ENCODE measurements around the gene PTPRZ1.

The PTPRZ1 gene

DNA sequence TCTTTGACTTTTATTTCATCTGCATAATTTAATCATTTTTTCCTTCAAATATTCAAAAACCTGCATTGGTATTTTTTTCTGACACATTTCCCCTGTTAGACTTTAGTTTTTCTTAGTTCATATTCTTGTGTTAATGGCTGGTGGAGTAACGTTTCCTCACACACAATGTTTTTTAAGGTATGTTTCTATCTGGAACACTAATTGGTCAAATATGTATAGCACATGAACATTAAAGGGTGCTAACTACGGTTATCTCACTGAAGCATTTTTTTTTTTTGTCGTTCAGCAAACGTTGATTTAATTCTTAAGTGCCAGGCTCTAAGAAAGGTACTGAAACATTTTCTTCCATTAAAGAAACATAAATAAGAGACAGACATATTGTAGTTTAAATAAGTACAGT lies 87.7 kb downstream of the PTPRZ1 start:
- Histone ChIP-seq H3K4me3 (ENCODE audit: low read length) (no peak overlapping the region), H3K9me3 (ENCODE audit: control insufficient read depth, low read length) (no peaks in the 10 kb centered on the region), H3K27me3 (replicated peaks; ENCODE audit: control insufficient read depth, insufficient read depth, low read length) (no peaks in the 10 kb centered on the region), H3K36me3 (ENCODE audit: control insufficient read depth, insufficient read depth, low read length, severe bottlenecking) (no peaks in the 10 kb centered on the region), H3K9ac (ENCODE audit: low read length) (no peak overlapping the region), H3K4me1 (ENCODE audit: control insufficient read depth, insufficient read depth, low read length) (peaks cover 5% of the 10 kb centered on the region)
- no peak for DNase-seq (ENCODE audit: low read depth)

DNA sequence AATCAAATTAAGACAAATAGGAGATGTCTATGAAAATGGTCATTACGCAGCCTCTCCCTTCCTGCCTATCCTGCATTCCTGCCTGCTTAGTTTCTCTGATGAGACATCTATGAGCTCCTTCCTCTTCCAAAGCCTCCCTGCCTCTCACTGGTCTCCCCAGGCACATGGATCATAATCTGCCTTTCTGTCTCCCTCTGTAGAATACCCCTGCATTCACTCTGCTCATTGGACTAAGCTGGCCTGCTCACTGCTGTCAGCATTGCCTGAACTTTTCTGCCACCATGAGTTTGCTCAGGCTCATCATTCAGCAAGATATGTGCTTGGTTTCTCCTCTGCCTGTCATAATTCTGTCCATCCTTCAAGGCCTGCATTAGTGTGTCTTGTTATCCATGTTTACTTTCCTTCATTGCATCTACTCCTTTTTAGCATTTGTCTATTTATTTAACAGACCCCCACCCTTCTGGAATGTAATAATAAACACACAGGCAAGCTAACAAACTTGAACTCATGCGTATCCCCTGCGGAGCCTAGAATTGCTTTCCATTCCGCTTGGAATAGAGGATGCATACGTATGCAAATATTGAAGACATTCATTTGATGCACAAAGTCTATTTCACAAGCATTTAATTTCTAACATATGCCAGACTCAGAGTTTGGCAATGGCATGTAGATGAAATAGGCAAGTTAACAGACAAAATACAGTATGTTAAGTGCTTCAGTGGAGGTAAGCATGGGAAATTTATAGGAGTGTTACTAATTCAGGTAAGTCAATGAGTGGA lies 88.3 kb downstream of the PTPRZ1 start:
- DNase-seq (ENCODE audit: low read depth), result peak; percentile 68
- Histone ChIP-seq H3K9ac (ENCODE audit: low read length) (no peak overlapping the region), H3K36me3 (ENCODE audit: control insufficient read depth, insufficient read depth, low read length, severe bottlenecking) (no peaks in the 10 kb centered on the region), H3K4me1 (ENCODE audit: control insufficient read depth, insufficient read depth, low read length) (peaks cover 5% of the 10 kb centered on the region), H3K9me3 (ENCODE audit: control insufficient read depth, low read length) (no peaks in the 10 kb centered on the region), H3K27me3 (replicated peaks; ENCODE audit: control insufficient read depth, insufficient read depth, low read length) (no peaks in the 10 kb centered on the region), H3K4me3 (ENCODE audit: low read length) (peak overlapping the region; percentile 4)

DNA sequence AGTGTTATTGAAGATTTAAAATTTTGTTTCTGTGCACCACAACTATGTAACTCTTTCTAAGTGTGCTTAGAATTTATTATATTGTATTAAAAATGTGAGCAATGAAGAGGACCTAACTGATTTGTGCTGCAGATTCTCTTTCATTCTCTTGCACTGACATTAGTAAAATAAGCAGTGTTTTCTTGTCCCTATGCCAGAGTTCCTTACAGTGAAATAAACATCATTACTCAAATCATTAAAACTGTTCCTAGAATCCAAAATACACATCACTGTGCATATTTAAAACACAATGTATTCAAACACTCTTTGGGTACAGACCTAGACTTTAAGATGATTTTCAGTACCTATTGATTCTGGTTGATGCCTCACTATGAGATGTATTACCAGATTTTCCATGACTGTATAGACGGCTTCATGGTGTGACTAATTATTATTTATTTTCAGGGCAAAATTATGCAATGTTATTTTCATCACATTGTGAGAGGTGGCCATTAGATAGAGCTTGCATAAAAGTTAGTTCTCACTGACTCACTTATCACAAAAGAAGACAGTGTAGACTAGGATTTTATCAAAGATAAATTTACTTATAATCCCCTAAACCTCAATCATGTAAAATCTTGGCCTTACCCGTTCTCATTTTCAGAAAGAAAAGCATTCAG lies 93.4 kb downstream of the PTPRZ1 start:
- Histone ChIP-seq H3K36me3 (ENCODE audit: control insufficient read depth, insufficient read depth, low read length, severe bottlenecking) (no peaks in the 10 kb centered on the region), H3K4me3 (ENCODE audit: low read length) (no peak overlapping the region)

DNA sequence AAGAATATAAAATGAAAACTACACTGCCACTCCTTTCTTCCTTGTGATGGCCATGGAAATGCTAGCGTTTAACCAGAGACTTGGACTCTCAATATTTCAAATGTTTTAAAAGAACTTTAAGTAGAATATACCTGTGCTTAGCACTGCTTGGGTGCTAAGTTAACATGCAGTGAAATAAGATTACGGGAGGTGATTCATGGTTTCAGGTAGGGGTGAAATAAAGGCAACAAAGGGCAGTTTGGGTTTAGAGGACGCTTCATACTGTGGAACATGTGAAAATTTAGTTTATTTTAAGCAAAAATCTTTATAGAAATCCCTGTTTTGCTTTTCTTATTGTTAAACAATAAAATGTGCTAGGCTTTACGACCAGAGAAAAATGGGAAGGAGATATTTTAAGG lies 94.0 kb downstream of the PTPRZ1 start:
- no peaks in the 10 kb centered on the region for H3K4me1 ChIP-seq (ENCODE audit: control insufficient read depth, insufficient read depth, low read length)

More for the DNA sequence above, 93.4 kb downstream of the PTPRZ1 start:
- DNase-seq (ENCODE audit: low read depth), result no peak
- Histone ChIP-seq H3K4me1 (ENCODE audit: control insufficient read depth, insufficient read depth, low read length) (peaks cover 2% of the 10 kb centered on the region), H3K9me3 (ENCODE audit: control insufficient read depth, low read length) (no peaks in the 10 kb centered on the region), H3K27me3 (replicated peaks; ENCODE audit: control insufficient read depth, insufficient read depth, low read length) (no peaks in the 10 kb centered on the region), H3K9ac (ENCODE audit: low read length) (no peak overlapping the region)

DNA sequence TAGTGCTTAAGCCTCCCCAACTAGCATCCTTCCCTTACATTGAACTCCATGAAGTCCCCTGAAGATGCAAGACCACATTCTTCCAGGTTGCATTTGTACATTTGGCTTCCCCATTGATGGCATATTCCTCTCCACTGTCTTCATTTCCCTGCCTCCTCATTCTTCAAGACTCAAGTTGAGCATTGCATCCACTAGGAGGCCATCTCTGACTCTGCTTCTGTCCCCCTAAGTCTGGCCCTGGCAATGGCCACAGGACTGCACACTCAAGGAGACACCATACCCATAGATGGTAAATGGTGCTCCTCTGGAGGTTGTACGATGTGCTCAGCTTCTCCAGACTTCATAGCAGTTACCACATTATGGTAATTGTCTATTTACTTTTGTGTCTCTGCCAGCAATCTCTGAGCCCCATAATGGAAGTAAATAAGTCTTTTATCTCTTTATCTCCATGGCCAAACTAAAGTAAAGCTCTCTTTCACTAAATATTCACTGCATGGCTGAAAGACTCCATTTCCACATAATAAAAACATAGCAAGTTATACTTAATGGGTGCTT lies 112.6 kb downstream of the PTPRZ1 start:
- Histone ChIP-seq H3K9me3 (ENCODE audit: control insufficient read depth, low read length) (no peaks in the 10 kb centered on the region), H3K4me3 (ENCODE audit: low read length) (no peak overlapping the region), H3K9ac (ENCODE audit: low read length) (no peak overlapping the region), H3K4me1 (ENCODE audit: control insufficient read depth, insufficient read depth, low read length) (no peaks in the 10 kb centered on the region), H3K27me3 (replicated peaks; ENCODE audit: control insufficient read depth, insufficient read depth, low read length) (no peaks in the 10 kb centered on the region), H3K36me3 (ENCODE audit: control insufficient read depth, insufficient read depth, low read length, severe bottlenecking) (no peaks in the 10 kb centered on the region)
- no peak for DNase-seq (ENCODE audit: low read depth)

More for the DNA sequence above, 94.0 kb downstream of the PTPRZ1 start:
- no peak overlapping the region for H3K4me3 ChIP-seq (ENCODE audit: low read length)
- H3K9me3 ChIP-seq (ENCODE audit: control insufficient read depth, low read length), result no peaks in the 10 kb centered on the region
- H3K36me3 ChIP-seq (ENCODE audit: control insufficient read depth, insufficient read depth, low read length, severe bottlenecking), result no peaks in the 10 kb centered on the region
- H3K9ac ChIP-seq (ENCODE audit: low read length), result no peak overlapping the region
- no peak for DNase-seq (ENCODE audit: low read depth)
- no peaks in the 10 kb centered on the region for H3K27me3 ChIP-seq (replicated peaks; ENCODE audit: control insufficient read depth, insufficient read depth, low read length)

DNA sequence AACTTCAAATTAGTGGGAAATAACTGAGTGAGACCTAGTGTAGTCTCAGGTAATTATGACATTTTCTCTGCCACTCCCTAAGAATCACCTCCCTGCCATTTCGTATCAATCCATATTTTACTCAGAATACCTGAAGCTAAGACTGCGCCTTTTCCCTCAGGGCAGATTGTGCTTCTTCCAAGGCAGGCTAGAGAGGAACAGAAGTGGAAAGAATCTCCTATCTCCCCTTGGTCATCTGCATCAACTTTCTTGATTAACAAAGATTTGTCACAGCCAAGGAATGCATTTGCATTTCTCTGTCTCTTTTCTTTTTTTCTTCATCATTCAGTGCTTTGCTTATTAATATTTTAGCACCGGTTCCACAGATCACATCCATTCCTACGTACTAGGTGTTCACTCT lies 119.1 kb downstream of the PTPRZ1 start:
- H3K4me1 ChIP-seq (ENCODE audit: control insufficient read depth, insufficient read depth, low read length), result no peaks in the 10 kb centered on the region
- no peak overlapping the region for H3K9ac ChIP-seq (ENCODE audit: low read length)
- no peaks in the 10 kb centered on the region for H3K9me3 ChIP-seq (ENCODE audit: control insufficient read depth, low read length)
- DNase-seq (ENCODE audit: low read depth), result no peak
- H3K27me3 ChIP-seq (replicated peaks; ENCODE audit: control insufficient read depth, insufficient read depth, low read length), result no peaks in the 10 kb centered on the region
- no peaks in the 10 kb centered on the region for H3K36me3 ChIP-seq (ENCODE audit: control insufficient read depth, insufficient read depth, low read length, severe bottlenecking)
- H3K4me3 ChIP-seq (ENCODE audit: low read length), result no peak overlapping the region

DNA sequence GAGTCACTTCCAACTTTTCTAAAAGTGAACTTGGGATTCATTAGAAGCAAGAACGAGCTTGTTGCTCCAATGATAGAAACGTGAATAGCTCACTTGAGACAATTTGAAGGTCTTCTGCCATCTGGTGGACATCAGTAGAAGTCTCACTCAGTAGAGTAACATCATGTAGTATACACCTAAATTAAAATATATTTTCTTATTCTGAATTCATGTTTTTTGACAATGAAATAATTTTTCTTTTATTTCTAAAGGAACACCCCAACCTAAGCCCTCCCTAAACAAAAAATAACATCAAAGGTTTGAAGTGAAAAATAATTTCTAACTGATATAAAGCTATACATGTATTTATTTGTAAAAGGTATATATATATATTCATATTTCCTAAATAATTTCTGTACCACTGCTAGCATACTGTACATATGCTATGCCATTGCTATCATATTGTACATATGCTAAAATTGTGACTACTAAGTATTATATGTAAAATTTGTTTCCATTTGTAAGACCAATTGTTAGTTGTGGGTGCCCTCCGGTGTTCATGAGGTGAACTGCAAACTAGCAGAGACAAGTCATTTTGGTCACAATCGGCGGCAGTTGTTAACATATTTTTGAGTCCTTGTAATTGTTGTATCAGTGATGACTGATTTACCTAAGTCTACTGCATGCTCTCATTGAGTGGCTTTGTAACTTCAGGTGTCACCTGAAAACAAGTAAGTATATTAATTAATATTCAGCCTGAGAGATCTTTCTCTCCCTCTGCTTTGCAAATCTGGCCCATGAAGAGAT lies 121.9 kb downstream of the PTPRZ1 start:
- H3K4me3 ChIP-seq (ENCODE audit: low read length), result no peak overlapping the region
- no peaks in the 10 kb centered on the region for H3K36me3 ChIP-seq (ENCODE audit: control insufficient read depth, insufficient read depth, low read length, severe bottlenecking)
- H3K4me1 ChIP-seq (ENCODE audit: control insufficient read depth, insufficient read depth, low read length), result no peaks in the 10 kb centered on the region
- no peak overlapping the region for H3K9ac ChIP-seq (ENCODE audit: low read length)
- no peaks in the 10 kb centered on the region for H3K9me3 ChIP-seq (ENCODE audit: control insufficient read depth, low read length)
- H3K27me3 ChIP-seq (replicated peaks; ENCODE audit: control insufficient read depth, insufficient read depth, low read length), result no peaks in the 10 kb centered on the region
- peak; percentile 86 for DNase-seq (ENCODE audit: low read depth)

DNA sequence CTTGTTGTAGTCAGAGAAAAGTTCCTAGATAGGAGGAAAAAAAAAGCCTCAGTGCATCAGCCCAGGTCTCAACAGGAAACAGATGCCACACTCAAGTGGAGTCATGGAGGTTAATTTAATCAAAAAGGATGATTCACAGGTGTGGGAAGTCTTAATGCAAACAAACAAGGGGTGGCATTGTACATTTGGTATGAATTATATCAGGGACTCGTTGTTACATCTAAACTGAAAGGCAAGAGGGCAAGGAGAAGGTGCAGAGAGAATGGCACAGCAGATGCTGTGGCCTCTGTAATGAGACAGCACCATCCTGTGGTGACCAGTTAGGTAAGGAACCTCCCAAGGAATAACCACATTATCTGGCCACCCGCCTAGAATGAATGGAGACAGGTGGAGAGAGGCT lies 133.7 kb downstream of the PTPRZ1 start:
- Histone ChIP-seq H3K4me1 (ENCODE audit: control insufficient read depth, insufficient read depth, low read length) (no peaks in the 10 kb centered on the region), H3K27me3 (replicated peaks; ENCODE audit: control insufficient read depth, insufficient read depth, low read length) (no peaks in the 10 kb centered on the region), H3K9me3 (ENCODE audit: control insufficient read depth, low read length) (no peaks in the 10 kb centered on the region), H3K36me3 (ENCODE audit: control insufficient read depth, insufficient read depth, low read length, severe bottlenecking) (no peaks in the 10 kb centered on the region), H3K9ac (ENCODE audit: low read length) (no peak overlapping the region), H3K4me3 (ENCODE audit: low read length) (no peak overlapping the region)
- no peak for DNase-seq (ENCODE audit: low read depth)

DNA sequence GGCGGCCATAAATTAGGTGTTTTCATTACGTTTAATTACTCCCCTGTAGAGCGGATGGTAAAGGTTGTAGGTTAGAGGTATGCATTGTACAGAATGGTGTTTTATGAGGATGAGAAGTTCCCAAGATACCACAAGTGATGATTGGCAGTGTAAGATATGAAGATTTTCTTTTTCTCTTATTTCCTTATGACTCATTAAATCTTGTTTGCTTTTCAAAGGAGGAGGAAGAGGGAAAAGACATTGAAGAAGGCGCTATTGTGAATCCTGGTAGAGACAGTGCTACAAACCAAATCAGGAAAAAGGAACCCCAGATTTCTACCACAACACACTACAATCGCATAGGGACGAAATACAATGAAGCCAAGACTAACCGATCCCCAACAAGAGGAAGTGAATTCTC lies 137.2 kb downstream of the PTPRZ1 start:
- H3K4me3 ChIP-seq (ENCODE audit: low read length), result no peak overlapping the region
- no peaks in the 10 kb centered on the region for H3K36me3 ChIP-seq (ENCODE audit: control insufficient read depth, insufficient read depth, low read length, severe bottlenecking)
- H3K27me3 ChIP-seq (replicated peaks; ENCODE audit: control insufficient read depth, insufficient read depth, low read length), result no peaks in the 10 kb centered on the region
- no peak for DNase-seq (ENCODE audit: low read depth)
- no peaks in the 10 kb centered on the region for H3K9me3 ChIP-seq (ENCODE audit: control insufficient read depth, low read length)
- H3K4me1 ChIP-seq (ENCODE audit: control insufficient read depth, insufficient read depth, low read length), result no peaks in the 10 kb centered on the region
- H3K9ac ChIP-seq (ENCODE audit: low read length), result no peak overlapping the region

DNA sequence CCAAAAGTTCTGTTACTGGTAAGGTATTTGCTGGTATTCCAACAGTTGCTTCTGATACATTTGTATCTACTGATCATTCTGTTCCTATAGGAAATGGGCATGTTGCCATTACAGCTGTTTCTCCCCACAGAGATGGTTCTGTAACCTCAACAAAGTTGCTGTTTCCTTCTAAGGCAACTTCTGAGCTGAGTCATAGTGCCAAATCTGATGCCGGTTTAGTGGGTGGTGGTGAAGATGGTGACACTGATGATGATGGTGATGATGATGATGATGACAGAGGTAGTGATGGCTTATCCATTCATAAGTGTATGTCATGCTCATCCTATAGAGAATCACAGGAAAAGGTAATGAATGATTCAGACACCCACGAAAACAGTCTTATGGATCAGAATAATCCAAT lies 140.1 kb downstream of the PTPRZ1 start:
- Histone ChIP-seq H3K9me3 (ENCODE audit: control insufficient read depth, low read length) (no peaks in the 10 kb centered on the region), H3K27me3 (replicated peaks; ENCODE audit: control insufficient read depth, insufficient read depth, low read length) (no peaks in the 10 kb centered on the region), H3K4me3 (ENCODE audit: low read length) (no peak overlapping the region), H3K4me1 (ENCODE audit: control insufficient read depth, insufficient read depth, low read length) (no peaks in the 10 kb centered on the region), H3K36me3 (ENCODE audit: control insufficient read depth, insufficient read depth, low read length, severe bottlenecking) (no peaks in the 10 kb centered on the region), H3K9ac (ENCODE audit: low read length) (no peak overlapping the region)
- no peak for DNase-seq (ENCODE audit: low read depth)

DNA sequence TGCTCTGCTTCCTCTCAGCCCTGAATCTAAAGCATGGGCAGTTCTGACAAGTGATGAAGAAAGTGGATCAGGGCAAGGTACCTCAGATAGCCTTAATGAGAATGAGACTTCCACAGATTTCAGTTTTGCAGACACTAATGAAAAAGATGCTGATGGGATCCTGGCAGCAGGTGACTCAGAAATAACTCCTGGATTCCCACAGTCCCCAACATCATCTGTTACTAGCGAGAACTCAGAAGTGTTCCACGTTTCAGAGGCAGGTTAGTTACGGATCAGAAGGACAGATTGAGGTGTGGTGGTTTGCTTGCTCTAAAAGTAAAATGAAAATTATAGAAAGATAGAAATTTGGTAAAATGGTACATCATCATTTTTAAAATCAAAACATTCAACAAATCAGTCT lies 140.7 kb downstream of the PTPRZ1 start:
- DNase-seq (ENCODE audit: low read depth), result no peak
- Histone ChIP-seq H3K36me3 (ENCODE audit: control insufficient read depth, insufficient read depth, low read length, severe bottlenecking) (no peaks in the 10 kb centered on the region), H3K4me3 (ENCODE audit: low read length) (no peak overlapping the region), H3K4me1 (ENCODE audit: control insufficient read depth, insufficient read depth, low read length) (no peaks in the 10 kb centered on the region), H3K9ac (ENCODE audit: low read length) (no peak overlapping the region), H3K27me3 (replicated peaks; ENCODE audit: control insufficient read depth, insufficient read depth, low read length) (no peaks in the 10 kb centered on the region), H3K9me3 (ENCODE audit: control insufficient read depth, low read length) (no peaks in the 10 kb centered on the region)

Data from adipocyte (in vitro differentiated cells).